IMR-90 (cell line): Measurements from ENCODE around the gene SPTB. TPM values are rescaled to one million over a fixed set of nuclear protein-coding genes. Genes with fewer than 3 reads are reported as not detected.

Source experiments
- ATAC-seq: fragments of 200-7000 bp; cut with Tn5 transposase; 2 replicates; pipeline ENCODE4 v1.9.1; 2020; ENCODE audit warnings: low read depth, mild to moderate bottlenecking, moderate library complexity
- BruUV-seq: library from RNA; stranded (reverse); fragments of 400-500 nt; replicated peaks from 2 replicates; lab custom pipeline; 2021; lab: Mats Ljungman, UMichigan
- CTCF ChIA-PET: fragments of 300-600 bp; formaldehyde crosslinking; extraction: SDS; loops from one replicate; lab custom pipeline; 2021; ENCODE audit warnings: antibody characterized with exemption; lab: Yijun Ruan, JAX
- POLR2A ChIA-PET: fragments of 300-600 bp; sonication (Branson Sonifier 250); formaldehyde crosslinking; loops from one replicate; lab custom pipeline; 2022; ENCODE audit warnings: antibody characterized with exemption; ENCODE audit not compliant: unreplicated experiment; lab: Charles Lee
- DNase-seq: peaks from one replicate; pipeline ENCODE4 v3.0.0; 2013
- H2AFZ ChIP-seq: replicated peaks from 2 replicates; pipeline ENCODE3; 2013; ENCODE audit warnings: low read length, mild to moderate bottlenecking; ENCODE audit not compliant: poor library complexity
- H2AK5ac ChIP-seq: 2 replicates; pipeline ENCODE4 v1.6.1; 2013; ENCODE audit warnings: low read depth, low read length, inconsistent platforms
- H2AK9ac ChIP-seq: replicated peaks from 2 replicates; pipeline ENCODE3; 2013; ENCODE audit warnings: mild to moderate bottlenecking, low read depth, low read length, moderate library complexity; ENCODE audit not compliant: poor library complexity
- H2BK120ac ChIP-seq: 2 replicates; pipeline ENCODE4 v1.6.1; 2013; ENCODE audit warnings: low read depth, low read length, inconsistent platforms
- H2BK15ac ChIP-seq: 3 replicates; pipeline ENCODE4 v1.6.1; 2013; ENCODE audit warnings: low read depth, low read length, inconsistent platforms
- H2BK20ac ChIP-seq: 2 replicates; pipeline ENCODE4 v1.6.1; 2013; ENCODE audit warnings: low read depth, mild to moderate bottlenecking, inconsistent platforms, low read length, moderate library complexity
- H2BK5ac ChIP-seq: 2 replicates; pipeline ENCODE4 v1.6.1; 2013; ENCODE audit warnings: mild to moderate bottlenecking, low read depth, low read length, inconsistent platforms; ENCODE audit not compliant: poor library complexity, severe bottlenecking
- H3K14ac ChIP-seq: replicated peaks from 2 replicates; pipeline ENCODE4 v1.6.1; 2013; ENCODE audit warnings: low read depth, low read length, inconsistent platforms
- H3K18ac ChIP-seq: 2 replicates; pipeline ENCODE4 v1.6.1; 2013; ENCODE audit warnings: low read depth, low read length, control low read depth
- H3K23ac ChIP-seq: 2 replicates; pipeline ENCODE4 v1.6.1; 2013; ENCODE audit warnings: low read depth, low read length, inconsistent platforms
- H3K27ac ChIP-seq: 2 replicates; pipeline ENCODE4 v1.5.1; 2013; ENCODE audit warnings: mild to moderate bottlenecking, control low read depth, low read length; ENCODE audit not compliant: insufficient read depth
- H3K27me3 ChIP-seq: 2 replicates; pipeline ENCODE4 v1.6.1; 2013; ENCODE audit warnings: low read length; ENCODE audit not compliant: control insufficient read depth, insufficient read depth
- H3K36me3 ChIP-seq: 2 replicates; pipeline ENCODE4 v1.6.1; 2013; ENCODE audit warnings: low read length, mixed read lengths; ENCODE audit not compliant: control insufficient read depth, insufficient read depth
- H3K4ac ChIP-seq: 2 replicates; pipeline ENCODE4 v1.6.1; 2013; ENCODE audit warnings: low read depth, low read length, inconsistent platforms
- H3K4me1 ChIP-seq: 2 replicates; pipeline ENCODE4 v1.6.1; 2013; ENCODE audit warnings: low read length, mixed read lengths; ENCODE audit not compliant: control insufficient read depth, insufficient read depth
- H3K4me2 ChIP-seq: 2 replicates; pipeline ENCODE4 v1.6.1; 2013; ENCODE audit warnings: low read depth, mild to moderate bottlenecking, control low read depth, low read length, moderate library complexity
- H3K4me3 ChIP-seq: 2 replicates; pipeline ENCODE4 v1.5.1; 2013; ENCODE audit warnings: low read depth, mild to moderate bottlenecking, control low read depth, low read length, moderate library complexity; ENCODE audit not compliant: insufficient read depth
- H3K56ac ChIP-seq: 2 replicates; pipeline ENCODE4 v1.6.1; 2013; ENCODE audit warnings: low read length, inconsistent platforms; ENCODE audit not compliant: insufficient read depth; ENCODE audit errors: extremely low read depth
- H3K79me1 ChIP-seq, 2 experiments: 2 replicates each; pipeline ENCODE4 v1.6.1; 2013; ENCODE audit warnings: low read length in 2 of 2, inconsistent platforms in 1 of 2, low read depth in 1 of 2
- H3K9ac ChIP-seq: 2 replicates; pipeline ENCODE4 v1.6.1; 2013; ENCODE audit warnings: low read depth, low read length, control low read depth
- H3K9me1 ChIP-seq: 2 replicates; pipeline ENCODE4 v1.6.1; 2013; ENCODE audit warnings: low read length, inconsistent platforms; ENCODE audit not compliant: insufficient read depth
- H3K9me3 ChIP-seq: 2 replicates; pipeline ENCODE4 v1.6.1; 2013; ENCODE audit warnings: low read length; ENCODE audit not compliant: control insufficient read depth, insufficient read depth
- H4K20me1 ChIP-seq: 2 replicates; pipeline ENCODE4 v1.6.1; 2013; ENCODE audit warnings: low read length, inconsistent platforms; ENCODE audit not compliant: insufficient read depth
- H4K5ac ChIP-seq: 2 replicates; pipeline ENCODE4 v1.6.1; 2013; ENCODE audit warnings: mild to moderate bottlenecking, low read depth, low read length, control low read depth
- H4K8ac ChIP-seq, 2 experiments: 2 replicates each; pipeline ENCODE4 v1.6.1; 2013; ENCODE audit warnings: low read depth in 2 of 2, low read length in 2 of 2, control low read depth in 1 of 2, inconsistent platforms in 1 of 2
- H4K91ac ChIP-seq: 2 replicates; pipeline ENCODE4 v1.6.1; 2013; ENCODE audit warnings: low read depth, low read length, inconsistent platforms; ENCODE audit not compliant: insufficient read depth
- CHD1 ChIP-seq: IDR thresholded peaks from 2 replicates; pipeline ENCODE4 v1.6.1; 2012; ENCODE audit warnings: low read depth, low read length, improper control_type of control experiment
- FOS ChIP-seq: fragments of 150-350 bp; IDR thresholded peaks from 2 replicates; pipeline ENCODE4 v1.6.1; 2016; ENCODE audit warnings: low read depth, low read length
- MAZ ChIP-seq: IDR thresholded peaks from 2 replicates; pipeline ENCODE4 v1.6.1; 2012; ENCODE audit warnings: low read depth, mild to moderate bottlenecking, low read length, improper control_type of control experiment, moderate library complexity, borderline replicate concordance
- POLR2A ChIP-seq: IDR thresholded peaks from 2 replicates; pipeline ENCODE4 v1.6.1; 2012; ENCODE audit warnings: mild to moderate bottlenecking, low read depth, low read length
- RAD21 ChIP-seq: IDR thresholded peaks from 2 replicates; pipeline ENCODE4 v1.6.1; 2012; ENCODE audit warnings: low read length, improper control_type of control experiment
- RCOR1 ChIP-seq: IDR thresholded peaks from 2 replicates; pipeline ENCODE4 v1.6.1; 2012; ENCODE audit warnings: mild to moderate bottlenecking, low read length, improper control_type of control experiment; ENCODE audit not compliant: insufficient replicate concordance
- RFX5 ChIP-seq: IDR thresholded peaks from 2 replicates; pipeline ENCODE4 v1.8.0; 2012; ENCODE audit warnings: low read depth, mild to moderate bottlenecking, low read length, moderate library complexity
- WGBS, 2 experiments: methylation state at CpG; one replicate each; pipeline versions ENCODE4 v1.1.5 to v1.1.7; 2013; ENCODE audit warnings: missing lambda C conversion rate in 2 of 2; ENCODE audit not compliant: insufficient read length in 1 of 2; ENCODE audit errors: extremely low coverage in 2 of 2; 5-methylcytosine and 5-hydroxymethylcytosine counted together
- dilution Hi-C: fragments of 300-500 bp; cut with HindIII; formaldehyde crosslinking; loops from one replicate; pipeline ENCODE4 v1.14.3; 2018; ENCODE audit warnings: low sequenced_read_pairs; ENCODE audit not compliant: unreplicated experiment
- in situ Hi-C: fragments of 300-500 bp; cut with MboI; formaldehyde crosslinking; loops from 3 replicates; pipeline ENCODE4 v1.14.3; 2019; ENCODE audit warnings: low sequenced_read_pairs, inconsistent platforms, mixed read lengths
- intact Hi-C: fragments of 100-400 bp; cut with micrococcal nuclease; formaldehyde crosslinking; loops from 2 replicates; pipeline ENCODE4 v1.10.0; 2022
- polyA plus RNA-seq, 3 experiments: library from polyadenylated mRNA; depleted of rRNA; stranded (reverse); fragments of >200 nt; gene quantifications; 2 replicates each; pipeline ENCODE4 v1.2.3, GENCODE V29; 2012; ENCODE audit warnings: low replicate concordance in 1 of 3
- total RNA-seq: library from RNA; depleted of rRNA; stranded (reverse); fragments of >200 nt; gene quantifications from 2 replicates; pipeline ENCODE4 v1.2.3, GENCODE V29; 2012
- TF ChIP-seq, protein P1 (sequence below): fragments of 150-350 bp; IDR thresholded peaks from 2 replicates; pipeline ENCODE4 v1.6.1; 2017; ENCODE audit warnings: mild to moderate bottlenecking, antibody characterized with exemption, low read length, low read depth

SPTB gene
- total and polyA plus RNA-seq, 2 of the 4 experiments (the other 2 are of a cell fraction), result under 0.01 to 0.07 TPM

DNA sequence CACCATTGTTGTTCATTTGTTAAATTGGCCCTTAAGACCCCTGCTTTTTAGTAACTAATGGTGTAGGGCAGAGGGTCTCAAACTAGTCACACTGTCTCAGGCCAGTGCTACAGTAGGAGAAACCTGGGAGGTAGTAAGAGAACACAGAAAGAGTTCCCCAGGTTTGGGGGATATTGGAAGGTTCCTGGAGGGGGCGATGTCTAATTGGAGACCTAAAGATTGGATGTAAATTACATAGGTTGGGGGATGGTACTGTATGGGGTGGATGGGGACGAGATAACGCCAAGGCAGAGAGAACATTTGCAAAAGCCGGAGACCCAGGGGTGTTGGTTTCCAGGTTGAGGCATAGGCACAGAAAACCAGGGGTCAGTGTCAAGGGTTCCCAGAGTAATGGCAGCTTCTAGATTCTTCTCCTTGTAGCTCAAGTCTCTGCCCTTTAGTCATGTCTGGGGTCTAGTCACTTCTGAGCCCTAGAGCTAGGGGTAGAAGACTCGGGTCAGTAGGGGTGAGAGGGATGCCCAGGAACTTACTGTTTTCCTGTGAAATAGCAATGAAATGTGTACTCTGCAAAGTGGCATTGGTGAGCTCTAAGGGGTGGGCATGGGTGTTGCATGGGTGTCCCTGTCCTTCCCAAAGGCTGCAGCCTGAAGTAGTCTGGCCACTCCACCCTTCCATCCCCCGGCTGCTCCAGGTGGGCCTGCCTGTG lies 153.7 kb downstream of the SPTB start:
- H4K20me1 ChIP-seq, result no peaks in the 10 kb centered on the region
- no peak overlapping the region for H3K14ac ChIP-seq
- ChIA-PET CTCF (no interaction called here), POLR2A (no interaction called here)
- H3K4me3 ChIP-seq, result no peak overlapping the region
- DNase-seq, result no peak
- H3K4me1 ChIP-seq, result peaks cover 5% of the 10 kb centered on the region
- H2BK120ac ChIP-seq, result no peak overlapping the region
- no peak overlapping the region for H3K23ac ChIP-seq
- intact Hi-C loops (no loop called here), in situ Hi-C loops (no loop called here), dilution Hi-C loops (no loop called here)
- peak overlapping the region; percentile 51; the same call in 1 of the 2 replicates for H2AK5ac ChIP-seq
- H3K27ac ChIP-seq, result no peak overlapping the region
- H4K91ac ChIP-seq, result no peak overlapping the region
- peaks cover 11% of the 10 kb centered on the region for H3K36me3 ChIP-seq
- no peak overlapping the region for H3K9ac ChIP-seq
- no peak overlapping the region for H3K18ac ChIP-seq
- peak overlapping the region; percentile 1 for H2AK9ac ChIP-seq
- H4K5ac ChIP-seq, result no peak overlapping the region
- H2BK15ac ChIP-seq, result no peak overlapping the region
- no peak overlapping the region for H2BK5ac ChIP-seq
- peaks cover 0 to 10% of the 10 kb centered on the region in 2 experiments; a peak in 2 of 4 replicates for H3K79me1 ChIP-seq
- 100% methylated on average over 2 of the region's 6 CpGs; no CpG with 5 or more reads in 1 of the 2 experiments for WGBS, 2 experiments
- no peak for TF ChIP-seq MAZ
- TF ChIP-seq RCOR1, result no peak
- TF ChIP-seq POLR2A, result no peak
- TF ChIP-seq, protein P1, sequence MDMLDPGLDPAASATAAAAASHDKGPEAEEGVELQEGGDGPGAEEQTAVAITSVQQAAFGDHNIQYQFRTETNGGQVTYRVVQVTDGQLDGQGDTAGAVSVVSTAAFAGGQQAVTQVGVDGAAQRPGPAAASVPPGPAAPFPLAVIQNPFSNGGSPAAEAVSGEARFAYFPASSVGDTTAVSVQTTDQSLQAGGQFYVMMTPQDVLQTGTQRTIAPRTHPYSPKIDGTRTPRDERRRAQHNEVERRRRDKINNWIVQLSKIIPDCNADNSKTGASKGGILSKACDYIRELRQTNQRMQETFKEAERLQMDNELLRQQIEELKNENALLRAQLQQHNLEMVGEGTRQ, result no peak
- no peak for TF ChIP-seq RAD21
- TF ChIP-seq RFX5, result no peak
- TF ChIP-seq CHD1, result no peak
- TF ChIP-seq FOS, result no peak
- H3K9me1 ChIP-seq, result peaks cover 6% of the 10 kb centered on the region; the same call in 1 of the 2 replicates
- H3K4me2 ChIP-seq, result no peak overlapping the region
- no peaks in the 10 kb centered on the region for H3K9me3 ChIP-seq
- no peak overlapping the region for H2BK20ac ChIP-seq
- no peak overlapping the region for H3K56ac ChIP-seq
- H3K27me3 ChIP-seq, result no peaks in the 10 kb centered on the region
- H2AFZ ChIP-seq, result no peak overlapping the region
- H4K8ac ChIP-seq, result no peak overlapping the region
- BruUV-seq, result no TSS peak
- no peak for ATAC-seq
- H3K4ac ChIP-seq, result no peak overlapping the region
